ENCODE results near the gene ITPKA.

GRCh38 chr15:41482110-41482877 is 11.4 kb upstream of the ITPKA start:
- TF ChIP-seq CTCF (conservative IDR thresholded peaks at IDR 0.05; ENCODE audit: low read depth, low read length) (no peak), EZH2 (IDR thresholded peaks at IDR 0.05; ENCODE audit: borderline replicate concordance, low read depth, low read length, poor library complexity, severe bottlenecking) (no peak)
